AG10803 (cell line): ENCODE results near the gene PIK3C2G.

Experiments used
- DNase-seq: peaks from one replicate; pipeline ENCODE4 v3.0.0; 2010; ENCODE audit warnings: low read depth
- H3K4me3 ChIP-seq: 2 replicates; pipeline ENCODE4 v1.5.1; 2011; ENCODE audit warnings: mild to moderate bottlenecking, low read length, control low read depth
- CTCF ChIP-seq: conservative IDR thresholded peaks from 2 replicates; pipeline ENCODE4 v1.5.1; 2011; ENCODE audit warnings: mild to moderate bottlenecking, low read length, control low read depth, inconsistent platforms

The PIK3C2G gene

GRCh38 chr12:18578191-18578590 lies 316.9 kb downstream of the PIK3C2G start:
- DNase-seq, result peak; percentile 58
- TF ChIP-seq CTCF, result no peak
- H3K4me3 ChIP-seq, result no peak overlapping the region

- H3K4me3 ChIP-seq, result no peak overlapping the region
- DNase-seq, result peak; percentile 63
- no peak for TF ChIP-seq CTCF
Measured at GRCh38 chr12:18580291-18580690, 319.0 kb downstream of the PIK3C2G start.

DNA sequence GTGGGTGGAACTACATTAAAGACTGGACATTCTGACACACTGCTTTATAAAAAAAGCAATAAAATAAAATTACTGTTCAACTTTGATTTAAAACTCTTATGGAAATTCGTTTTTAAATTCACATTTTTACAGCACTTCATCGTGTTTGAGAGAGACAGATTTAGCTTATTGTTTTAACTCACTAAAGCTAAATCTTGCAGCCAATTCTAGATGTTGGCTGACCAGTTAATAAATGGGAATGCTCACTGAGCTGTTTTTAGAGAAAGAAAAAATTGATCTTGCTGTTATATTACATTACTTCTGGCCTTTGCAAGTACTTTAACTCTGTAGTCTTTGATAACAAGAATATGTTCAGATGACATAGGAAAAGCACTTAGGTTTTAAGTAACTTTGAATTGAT lies 319.4 kb downstream of the PIK3C2G start:
- TF ChIP-seq CTCF, result no peak
- H3K4me3 ChIP-seq, result no peak overlapping the region
- no peak for DNase-seq

GRCh38 chr12:18581232-18581962 lies 320.1 kb downstream of the PIK3C2G start:
- no peak for DNase-seq
- H3K4me3 ChIP-seq, result no peak overlapping the region

DNA sequence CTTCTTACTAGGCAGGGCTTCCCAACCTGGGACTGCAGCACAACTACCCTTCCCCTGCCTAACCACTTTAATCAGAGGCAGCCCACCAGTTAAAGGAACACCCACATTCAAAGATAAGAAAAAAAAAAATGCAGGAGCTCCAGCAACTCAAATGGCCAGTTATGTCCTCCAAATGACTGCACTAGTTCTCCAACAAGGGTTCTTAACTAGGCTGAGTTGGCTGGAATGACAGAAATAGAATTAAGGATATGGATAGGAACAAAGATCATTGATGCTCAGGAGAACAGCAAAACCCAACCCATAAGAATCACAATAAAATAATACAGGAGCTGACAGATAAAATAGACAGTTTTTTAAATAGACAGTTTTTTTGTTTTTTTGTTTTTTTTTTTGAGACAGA lies 322.3 kb downstream of the PIK3C2G start:
- DNase-seq, result no peak
- no peak for TF ChIP-seq CTCF

More at GRCh38 chr12:18581232-18581962, 320.1 kb downstream of the PIK3C2G start:
- TF ChIP-seq CTCF, result no peak

GRCh38 chr12:18586581-18586980 lies 325.3 kb downstream of the PIK3C2G start:
- TF ChIP-seq CTCF, result no peak
- DNase-seq, result no peak
- H3K4me3 ChIP-seq, result no peak overlapping the region

More for the DNA sequence above, 322.3 kb downstream of the PIK3C2G start:
- no peak overlapping the region for H3K4me3 ChIP-seq

DNA sequence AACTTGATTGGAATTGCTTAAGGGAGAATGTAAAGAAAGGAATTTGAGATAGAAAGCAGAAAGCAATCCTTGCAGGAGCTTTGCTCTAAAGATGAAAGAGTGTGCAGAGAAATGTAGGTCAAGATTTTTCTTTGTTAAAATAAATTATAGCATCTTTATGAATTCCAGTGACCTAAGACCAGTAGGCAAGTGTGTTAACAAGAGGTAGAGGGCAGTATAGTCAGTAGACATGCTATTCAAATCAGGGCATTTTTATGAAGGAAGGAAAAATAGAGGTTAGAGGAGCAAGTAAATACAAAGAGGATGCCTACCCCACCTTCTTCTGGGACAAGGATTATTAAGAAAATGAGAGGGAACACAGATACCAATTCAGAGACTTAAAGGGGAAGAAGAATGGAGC lies 328.0 kb downstream of the PIK3C2G start:
- peak; percentile 9 for DNase-seq
- no peak overlapping the region for H3K4me3 ChIP-seq
- TF ChIP-seq CTCF, result peak; percentile 29
